Measurements from ENCODE around the gene CLTA.

- TF ChIP-seq GTF2F1 (IDR thresholded peaks at IDR 0.05; ENCODE audit: borderline replicate concordance, low read depth, low read length) (no peak), CTCF (IDR thresholded peaks at IDR 0.05; ENCODE audit: control extremely low read depth in 1 of 3, insufficient read depth in 1 of 3, low read depth in 1 of 3, low read length in 3 of 3) (no peak), SP1 (IDR thresholded peaks at IDR 0.05; ENCODE audit: low read depth, low read length) (no peak), ZNF274 (IDR thresholded peaks at IDR 0.05; ENCODE audit: borderline replicate concordance, extremely low read depth, low read length) (no peak), HDAC6 (IDR thresholded peaks at IDR 0.05; ENCODE audit: low read depth, low read length) (no peak), KDM1A (IDR thresholded peaks at IDR 0.05; ENCODE audit: borderline replicate concordance, low read length) (no peak), HDAC2 (IDR thresholded peaks at IDR 0.05; ENCODE audit: borderline replicate concordance in 1 of 2, low read depth in 2 of 2, low read length in 2 of 2) (no peak), SIX5 (IDR thresholded peaks at IDR 0.05; ENCODE audit: low read depth, low read length) (no peak), TBP (IDR thresholded peaks at IDR 0.05; ENCODE audit: low read depth, low read length) (no peak), SIN3A (conservative IDR thresholded peaks at IDR 0.05 in 1 of 2, IDR thresholded peaks at IDR 0.05 in 1 of 2; ENCODE audit: low read depth in 1 of 2, low read length in 2 of 2) (no peak)
Observed at GRCh38 chr9:36142510-36143244, 48.0 kb upstream of the CLTA start.

All from H1 (cell line).